H9 (cell line): Measurements from ENCODE around the gene NBEA. TPM values are rescaled to one million over a fixed set of nuclear protein-coding genes. Genes with fewer than 3 reads are reported as not detected.

Experiments
- DNase-seq: peaks from one replicate; pipeline ENCODE4 v3.0.0-alpha.2; 2017
- H2AFZ ChIP-seq: one replicate; pipeline ENCODE4 v1.6.1; 2013; ENCODE audit warnings: mild to moderate bottlenecking, low read length, control low read depth, moderate library complexity
- H2AK5ac ChIP-seq: 2 replicates; pipeline ENCODE4 v1.6.1; 2013; ENCODE audit warnings: low read length, control low read depth, mixed read lengths; ENCODE audit not compliant: insufficient read length
- H2BK120ac ChIP-seq: one replicate; pipeline ENCODE4 v1.6.1; 2013; ENCODE audit warnings: low read depth, mild to moderate bottlenecking, low read length, control low read depth, inconsistent platforms; ENCODE audit not compliant: poor library complexity, severe bottlenecking
- H2BK12ac ChIP-seq: 2 replicates; pipeline ENCODE4 v1.6.1; 2013; ENCODE audit warnings: low read length, control low read depth, mixed read lengths, low read depth; ENCODE audit not compliant: insufficient read length
- H2BK15ac ChIP-seq: 2 replicates; pipeline ENCODE4 v1.6.1; 2013; ENCODE audit warnings: low read depth, low read length, control low read depth
- H2BK20ac ChIP-seq: one replicate; pipeline ENCODE4 v1.6.1; 2013; ENCODE audit warnings: low read depth, mild to moderate bottlenecking, low read length, control low read depth, inconsistent platforms; ENCODE audit not compliant: poor library complexity, severe bottlenecking
- H2BK5ac ChIP-seq: 2 replicates; pipeline ENCODE4 v1.6.1; 2013; ENCODE audit warnings: low read length, control low read depth, mixed read lengths; ENCODE audit not compliant: insufficient read length
- H3K14ac ChIP-seq: 2 replicates; pipeline ENCODE4 v1.6.1; 2013; ENCODE audit warnings: low read length, control low read depth; ENCODE audit not compliant: insufficient read depth
- H3K18ac ChIP-seq: 2 replicates; pipeline ENCODE4 v1.6.1; 2013; ENCODE audit warnings: low read depth, mild to moderate bottlenecking, mixed read lengths, low read length, control low read depth; ENCODE audit not compliant: insufficient read length
- H3K23ac ChIP-seq: 2 replicates; pipeline ENCODE4 v1.6.1; 2013; ENCODE audit warnings: low read length, control low read depth, mixed read lengths, low read depth; ENCODE audit not compliant: insufficient read length
- H3K23me2 ChIP-seq: 2 replicates; pipeline ENCODE4 v1.6.1; 2013; ENCODE audit warnings: low read depth, mild to moderate bottlenecking, mixed read lengths, low read length, control low read depth; ENCODE audit not compliant: insufficient read length, poor library complexity, severe bottlenecking
- H3K27ac ChIP-seq: 2 replicates; pipeline ENCODE4 v1.5.1; 2013; ENCODE audit warnings: low read length, control low read depth, mixed read lengths, low read depth; ENCODE audit not compliant: insufficient read length
- H3K27me3 ChIP-seq: 2 replicates; pipeline ENCODE4 v1.6.1; 2013; ENCODE audit warnings: low read length, control low read depth, inconsistent platforms; ENCODE audit not compliant: insufficient read depth
- H3K4ac ChIP-seq: 2 replicates; pipeline ENCODE4 v1.6.1; 2013; ENCODE audit warnings: low read depth, mild to moderate bottlenecking, control low read depth, inconsistent platforms, low read length, moderate library complexity
- H3K4me1 ChIP-seq: 2 replicates; pipeline ENCODE4 v1.6.1; 2013; ENCODE audit warnings: low read length, control low read depth, inconsistent platforms; ENCODE audit not compliant: insufficient read depth
- H3K4me2 ChIP-seq: 2 replicates; pipeline ENCODE4 v1.6.1; 2013; ENCODE audit warnings: low read length, control low read depth, mixed read lengths; ENCODE audit not compliant: insufficient read length, insufficient read depth
- H3K56ac ChIP-seq: 2 replicates; pipeline ENCODE4 v1.6.1; 2013; ENCODE audit warnings: low read depth, mild to moderate bottlenecking, mixed read lengths, low read length, control low read depth; ENCODE audit not compliant: insufficient read length
- H3K79me1 ChIP-seq: 2 replicates; pipeline ENCODE4 v1.6.1; 2013; ENCODE audit warnings: low read depth, mild to moderate bottlenecking, moderate library complexity, low read length, control low read depth, inconsistent platforms; ENCODE audit not compliant: insufficient read depth, poor library complexity, severe bottlenecking
- H3K79me2 ChIP-seq: 2 replicates; pipeline ENCODE4 v1.6.1; 2013; ENCODE audit warnings: low read length, control low read depth, inconsistent platforms; ENCODE audit not compliant: insufficient read depth
- H3K9ac ChIP-seq: 2 replicates; pipeline ENCODE4 v1.6.1; 2013; ENCODE audit warnings: low read length, control low read depth, mixed read lengths; ENCODE audit not compliant: insufficient read length; ENCODE audit errors: extremely low read depth
- H3K9me3 ChIP-seq: one replicate; pipeline ENCODE4 v1.6.1; 2013; ENCODE audit warnings: low read depth, low read length, inconsistent platforms; ENCODE audit not compliant: control insufficient read depth
- H3T11ph ChIP-seq: one replicate; pipeline ENCODE4 v1.6.1; 2013; ENCODE audit warnings: mild to moderate bottlenecking, low read length, control low read depth, inconsistent platforms
- H4K20me1 ChIP-seq: one replicate; pipeline ENCODE4 v1.6.1; 2013; ENCODE audit not compliant: control insufficient read depth, insufficient read length, insufficient read depth
- H4K5ac ChIP-seq: 2 replicates; pipeline ENCODE4 v1.6.1; 2013; ENCODE audit warnings: low read depth, mild to moderate bottlenecking, mixed read lengths, low read length, control low read depth; ENCODE audit not compliant: insufficient read length
- H4K8ac ChIP-seq: replicated peaks from 2 replicates; pipeline ENCODE4 v1.6.1; 2013; ENCODE audit warnings: low read length, control low read depth, mixed read lengths, low read depth; ENCODE audit not compliant: insufficient read length
- H4K91ac ChIP-seq: 2 replicates; pipeline ENCODE4 v1.6.1; 2013; ENCODE audit warnings: low read depth, mild to moderate bottlenecking, moderate library complexity, mixed read lengths, low read length, control low read depth; ENCODE audit not compliant: insufficient read length
- H3K27ac Mint-ChIP-seq, 3 experiments: 2 replicates in 2 of 3; 3 replicates in 1 of 3; pipeline ENCODE4 v1.8.0; 2020 to 2021; ENCODE audit warnings: mixed read lengths in 3 of 3, mild to moderate bottlenecking in 1 of 3, moderate library complexity in 1 of 3
- H3K27me3 Mint-ChIP-seq: 2 replicates; pipeline ENCODE4 v1.8.0; 2021; ENCODE audit warnings: low read depth, mild to moderate bottlenecking, moderate library complexity, mixed read lengths
- H3K36me3 Mint-ChIP-seq, 3 experiments: 2 replicates in 2 of 3; 3 replicates in 1 of 3; pipeline ENCODE4 v1.8.0; 2020 to 2021; ENCODE audit warnings: low read depth in 3 of 3, mixed read lengths in 3 of 3; ENCODE audit not compliant: insufficient read depth in 1 of 3
- H3K4me1 Mint-ChIP-seq, 2 experiments: 2 replicates each; pipeline ENCODE4 v1.8.0; 2020; ENCODE audit warnings: mixed read lengths in 2 of 2
- H3K4me3 Mint-ChIP-seq, 2 experiments: 2 replicates in 1 of 2; 3 replicates in 1 of 2; pipeline ENCODE4 v1.8.0; 2020 to 2021; ENCODE audit warnings: mild to moderate bottlenecking in 2 of 2, mixed read lengths in 2 of 2, moderate library complexity in 1 of 2
- H3K9me3 Mint-ChIP-seq, 2 experiments: 2 replicates in 1 of 2; 3 replicates in 1 of 2; pipeline ENCODE4 v1.8.0; 2020; ENCODE audit warnings: mild to moderate bottlenecking in 2 of 2, mixed read lengths in 2 of 2, moderate library complexity in 1 of 2
- WGBS: extraction: QIAGEN DNeasy Blood & Tissue Kit; methylation state at CpG from one replicate; pipeline ENCODE4 v1.1.7; 2013; ENCODE audit warnings: missing lambda C conversion rate, low lambda C conversion rate, mixed read lengths; ENCODE audit not compliant: insufficient read length; ENCODE audit errors: extremely low coverage; 5-methylcytosine and 5-hydroxymethylcytosine counted together
- total RNA-seq: library from RNA; stranded (reverse); gene quantifications from 2 replicates; pipeline ENCODE4 v1.2.1, GENCODE V29; 2021
- TF ChIP-seq, protein P1 (sequence below): fragments of 200-600 bp; sonication (generic); conservative IDR thresholded peaks from 3 replicates; pipeline ENCODE4 v1.8.0; 2021; ENCODE audit warnings: antibody characterized with exemption, mild to moderate bottlenecking

The NBEA gene
- total RNA-seq, 1 experiment from 2014 or later, result 17.3 TPM

DNA sequence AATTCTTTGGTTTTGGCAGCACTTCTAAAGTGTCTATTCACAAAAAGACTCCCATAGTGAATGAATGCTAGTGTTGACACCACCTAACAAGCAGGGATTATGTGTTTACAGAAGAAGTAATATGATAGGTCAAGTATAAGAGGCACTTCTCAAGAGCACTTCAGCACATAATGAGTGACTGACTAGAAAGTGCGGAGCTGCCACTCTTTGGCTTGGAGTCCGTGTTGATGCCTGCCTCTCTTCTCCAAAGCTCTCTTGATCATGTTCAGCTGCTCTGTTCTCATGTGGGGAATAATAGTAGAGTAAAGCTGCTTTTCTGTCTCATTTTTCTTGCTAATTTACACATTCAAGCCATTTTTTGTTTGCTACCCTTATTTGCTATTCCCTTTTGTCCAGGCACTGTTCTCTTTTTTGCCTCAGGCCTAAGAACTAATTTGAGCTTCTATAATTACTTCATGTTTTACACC is 557.2 kb downstream of the NBEA start:
- Histone ChIP-seq H3K79me1 (no peaks in the 10 kb centered on the region), H3K9me3 (no peaks in the 10 kb centered on the region), H3K79me2 (no peaks in the 10 kb centered on the region), H2BK120ac (no peak overlapping the region), H2AFZ (no peak overlapping the region), H3K4ac (no peak overlapping the region), H3K56ac (no peak overlapping the region), H3K4me2 (no peak overlapping the region), H2BK20ac (no peak overlapping the region), H3T11ph (no peak overlapping the region), H3K27ac (no peak overlapping the region), H4K91ac (no peak overlapping the region), H2BK5ac (no peak overlapping the region), H3K23ac (no peak overlapping the region), H2BK15ac (no peak overlapping the region), H3K23me2 (no peaks in the 10 kb centered on the region), H3K27me3 (no peaks in the 10 kb centered on the region), H3K14ac (no peak overlapping the region), H4K8ac (no peak overlapping the region), H4K5ac (no peak overlapping the region), H3K18ac (no peak overlapping the region), H3K9ac (no peak overlapping the region), H2BK12ac (no peak overlapping the region), H3K4me1 (no peaks in the 10 kb centered on the region), H4K20me1 (no peaks in the 10 kb centered on the region), H2AK5ac (no peak overlapping the region)
- Mint-ChIP-seq H3K36me3 (no peaks in the 10 kb centered on the region), H3K4me1 (peaks cover 0 to 5% of the 10 kb centered on the region in 2 experiments; a peak in 2 of 4 replicates), H3K27ac (no peak overlapping the region; a peak in 1 of 7 replicates), H3K27me3 (no peaks in the 10 kb centered on the region), H3K9me3 (no peaks in the 10 kb centered on the region; a peak in 1 of 5 replicates), H3K4me3 (no peak overlapping the region)
- no CpG with 5 or more reads among the region's 2 CpGs for WGBS
- DNase-seq, result no peak
- TF ChIP-seq, protein P1, sequence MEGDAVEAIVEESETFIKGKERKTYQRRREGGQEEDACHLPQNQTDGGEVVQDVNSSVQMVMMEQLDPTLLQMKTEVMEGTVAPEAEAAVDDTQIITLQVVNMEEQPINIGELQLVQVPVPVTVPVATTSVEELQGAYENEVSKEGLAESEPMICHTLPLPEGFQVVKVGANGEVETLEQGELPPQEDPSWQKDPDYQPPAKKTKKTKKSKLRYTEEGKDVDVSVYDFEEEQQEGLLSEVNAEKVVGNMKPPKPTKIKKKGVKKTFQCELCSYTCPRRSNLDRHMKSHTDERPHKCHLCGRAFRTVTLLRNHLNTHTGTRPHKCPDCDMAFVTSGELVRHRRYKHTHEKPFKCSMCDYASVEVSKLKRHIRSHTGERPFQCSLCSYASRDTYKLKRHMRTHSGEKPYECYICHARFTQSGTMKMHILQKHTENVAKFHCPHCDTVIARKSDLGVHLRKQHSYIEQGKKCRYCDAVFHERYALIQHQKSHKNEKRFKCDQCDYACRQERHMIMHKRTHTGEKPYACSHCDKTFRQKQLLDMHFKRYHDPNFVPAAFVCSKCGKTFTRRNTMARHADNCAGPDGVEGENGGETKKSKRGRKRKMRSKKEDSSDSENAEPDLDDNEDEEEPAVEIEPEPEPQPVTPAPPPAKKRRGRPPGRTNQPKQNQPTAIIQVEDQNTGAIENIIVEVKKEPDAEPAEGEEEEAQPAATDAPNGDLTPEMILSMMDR, result no peak
